ENCODE measurements around the gene GPR152.

Gene GPR152

DNA sequence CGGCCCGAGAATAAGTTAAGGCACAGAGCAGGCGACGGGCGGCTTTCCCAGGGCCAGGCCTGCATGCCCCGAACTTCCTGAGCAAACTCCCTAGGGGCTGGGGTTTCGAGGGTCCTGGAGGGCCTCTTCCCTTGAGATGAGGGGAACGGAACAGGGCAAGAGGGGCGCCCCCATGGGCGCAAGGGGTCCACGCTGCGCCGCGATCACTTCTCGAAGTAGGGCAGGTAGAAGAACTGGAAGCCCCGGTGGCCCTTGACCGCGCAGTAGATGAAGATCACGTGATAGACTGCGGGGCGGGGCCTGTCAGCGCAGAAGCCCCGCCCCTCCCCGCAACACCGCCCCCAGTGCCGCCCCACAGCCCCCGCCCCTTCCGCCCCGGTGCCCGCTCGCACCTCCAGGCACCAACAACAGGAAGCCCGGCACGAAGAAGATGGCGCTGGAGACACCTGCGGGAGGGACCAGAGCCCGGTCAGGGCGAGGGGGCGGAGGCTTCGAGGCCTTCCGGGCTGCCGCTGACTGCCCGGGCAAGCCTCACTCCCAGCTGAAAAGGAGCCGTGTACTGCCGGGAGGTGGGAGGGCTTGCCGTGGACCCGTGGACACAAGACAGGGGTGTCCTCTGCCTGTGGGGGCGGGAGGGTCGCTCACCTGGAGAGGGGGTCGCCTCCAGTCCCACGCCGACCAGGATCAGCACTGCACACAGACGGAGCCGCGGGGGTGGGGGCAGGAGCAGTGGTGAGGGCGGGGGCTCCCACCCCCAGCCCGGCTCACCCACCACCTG, 12.1 kb upstream of the GPR152 start:
- DNase-seq, result peak; percentile 94

DNA sequence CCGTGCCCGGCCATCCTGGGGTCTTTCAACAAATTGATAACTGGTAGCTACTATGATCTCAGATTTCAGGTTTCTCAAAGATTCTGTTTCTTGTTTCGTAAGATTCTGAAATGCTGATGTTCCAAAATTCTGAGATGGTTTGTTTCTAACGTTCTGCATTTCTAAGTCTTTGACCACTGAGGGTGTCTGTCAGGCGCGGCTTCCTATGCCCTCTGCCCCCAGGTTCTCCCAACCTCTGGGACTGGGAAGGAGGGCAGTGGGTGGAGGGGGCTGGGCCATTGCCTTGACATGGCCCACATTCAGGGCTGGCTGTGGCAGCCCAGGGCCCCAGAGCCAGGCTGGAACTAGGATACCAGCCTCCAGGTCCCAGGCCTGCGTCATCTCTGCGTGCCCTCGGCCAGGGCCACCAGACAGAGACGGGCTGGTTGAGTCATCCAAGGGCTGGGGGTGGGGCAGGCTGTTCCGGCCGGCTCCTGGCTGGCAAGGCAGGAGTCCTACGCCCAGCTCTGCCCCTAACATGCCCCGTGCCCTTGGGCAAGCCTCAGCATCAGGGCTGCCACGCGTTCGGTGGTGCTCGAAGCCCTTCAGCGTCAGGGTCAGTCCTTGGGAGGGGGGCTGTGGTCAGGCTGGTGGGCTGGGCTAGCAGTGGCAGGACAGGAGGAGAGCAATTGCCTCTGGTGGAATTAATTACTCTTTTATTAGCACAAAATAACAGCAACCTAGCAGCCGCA, 11.3 kb upstream of the GPR152 start:
- no peak for DNase-seq

DNA sequence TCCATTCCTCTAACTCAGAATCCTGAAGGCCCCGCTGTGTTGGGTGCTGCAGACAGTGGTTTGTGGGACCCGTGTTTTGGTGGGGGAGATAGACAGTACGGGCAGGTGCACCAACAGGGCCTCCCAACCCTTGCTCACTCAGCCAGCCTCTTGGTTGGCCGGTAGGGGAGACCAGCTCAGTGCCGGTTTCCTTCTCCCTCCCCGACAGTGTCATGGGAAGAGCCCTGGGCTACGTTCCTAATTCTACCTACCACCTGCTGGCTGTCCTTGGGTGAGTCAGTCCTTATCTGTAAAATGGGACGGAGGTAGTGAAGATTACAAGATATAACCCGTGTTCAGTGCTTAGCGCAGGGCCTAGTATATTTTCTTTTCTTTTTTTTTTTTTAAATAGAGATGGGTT, 10.7 kb upstream of the GPR152 start:
- DNase-seq, result no peak

GRCh38 chr11:67458266-67458665, 5.7 kb upstream of the GPR152 start:
- DNase-seq, result no peak

DNA sequence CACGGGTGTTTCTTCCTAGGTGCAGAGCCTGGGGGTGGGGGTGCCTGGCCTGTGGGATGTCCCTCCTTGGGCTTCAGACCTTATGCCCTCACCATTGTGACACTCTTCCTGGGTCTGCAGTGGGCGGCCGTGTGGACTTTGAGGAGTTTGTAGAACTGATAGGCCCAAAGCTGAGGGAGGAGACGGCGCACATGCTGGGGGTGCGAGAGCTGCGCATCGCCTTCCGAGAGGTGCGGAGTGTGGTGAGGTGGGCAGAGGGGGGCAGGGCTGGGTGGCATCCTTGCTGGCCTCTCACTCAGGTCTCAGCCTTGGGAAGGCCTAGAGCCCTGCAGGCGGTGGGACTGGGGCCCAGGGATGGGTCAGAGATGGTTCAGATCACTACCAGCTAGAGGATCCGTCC, 4.9 kb upstream of the GPR152 start:
- DNase-seq, result no peak

GRCh38 chr11:67456068-67456705, 3.7 kb upstream of the GPR152 start:
- DNase-seq, result no peak

DNA sequence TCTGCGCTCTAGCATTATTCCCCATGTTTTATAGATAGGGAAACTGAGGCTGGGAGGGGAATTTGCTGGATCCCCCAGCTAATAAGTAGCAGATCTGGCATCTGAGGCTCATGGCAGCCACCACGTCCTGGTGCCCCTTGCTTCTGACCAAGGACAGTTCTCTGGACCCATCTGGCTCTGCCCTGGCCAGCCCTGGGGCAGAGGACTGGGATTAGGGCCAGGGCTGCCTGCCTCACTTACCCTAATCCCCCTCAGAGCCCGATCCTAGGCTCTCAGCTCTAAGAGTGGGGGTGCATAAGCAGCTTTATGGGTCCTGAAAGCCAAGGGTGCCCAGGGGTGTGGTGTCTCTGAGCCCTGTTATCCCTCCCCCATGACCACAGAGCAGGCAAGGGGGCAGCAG, 2.5 kb upstream of the GPR152 start, which contains the start of gene CABP4:
Gene CABP4 (plus strand): TSS at position 301 of the 400 bp plus-strand sequence. CDS start 70 bp downstream, at position 371.
- DNase-seq, result no peak

GRCh38 chr11:67453816-67454732, 1.5 kb upstream of the GPR152 start:
- DNase-seq, result no peak

DNA sequence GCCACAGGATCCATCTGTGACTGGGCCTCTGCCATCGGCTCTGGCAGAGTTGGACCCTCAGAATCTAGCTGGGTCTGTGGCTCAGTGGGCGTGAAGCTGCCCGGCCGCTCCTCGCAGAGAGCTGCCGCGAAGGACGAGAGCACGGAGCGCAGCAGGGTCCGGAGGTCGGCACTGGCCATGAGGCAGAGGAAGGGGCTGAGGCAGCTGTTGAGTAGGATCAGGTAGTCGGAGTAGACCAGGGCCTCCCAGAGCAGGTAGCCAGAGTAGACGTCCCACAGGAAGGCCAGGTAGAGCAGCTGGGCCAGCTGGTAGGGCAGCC, 912 bp downstream of the GPR152 start:
- no peak for DNase-seq

- DNase-seq, result no peak
Measured at GRCh38 chr11:67450796-67451657, 1.5 kb downstream of the GPR152 start.

- no peak for DNase-seq
Measured at GRCh38 chr11:67449116-67449844, 3.2 kb downstream of the GPR152 start.

- DNase-seq, result no peak
Measured at GRCh38 chr11:67448220-67448609, 4.3 kb downstream of the GPR152 start.

DNA sequence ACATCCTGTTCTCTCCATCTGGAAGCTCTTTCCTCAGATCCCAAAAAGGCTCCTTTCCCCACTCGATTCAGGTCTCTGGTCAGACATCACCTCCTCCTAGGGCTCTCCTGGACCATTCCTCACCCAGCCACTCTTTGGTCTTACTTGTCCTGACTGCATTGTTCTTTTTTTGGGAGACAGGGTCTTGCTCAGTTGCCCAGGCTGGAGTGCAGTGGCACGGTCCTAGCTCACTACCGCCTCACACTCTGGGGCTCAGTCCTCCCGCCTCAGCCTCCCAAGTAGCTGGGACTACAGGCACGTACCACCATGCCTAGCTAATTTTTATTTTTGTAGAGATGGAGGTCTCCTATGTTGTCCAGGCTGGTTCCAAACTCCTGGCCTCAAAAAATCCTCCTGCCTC, 7.0 kb downstream of the GPR152 start:
- DNase-seq, result no peak

- DNase-seq, result no peak
Measured at GRCh38 chr11:67442504-67443404, 9.8 kb downstream of the GPR152 start.

GRCh38 chr11:67441731-67442351, 10.7 kb downstream of the GPR152 start:
- no peak for DNase-seq

- no peak for DNase-seq
Measured at GRCh38 chr11:67441098-67441563, 11.4 kb downstream of the GPR152 start.

GRCh38 chr11:67440229-67441097, 12.1 kb downstream of the GPR152 start:
- DNase-seq, result no peak

Measured in stimulated activated CD4-positive, alpha-beta T cell treated with anti-CD3 and anti-CD28 coated beads, Interleukin-1b, Interleukin-23, amount 100 ng/mL, for 48 hours (primary cell).